Pancreas (tissue), 10 donors: ENCODE results near the gene TMBIM6. TPM values are rescaled to one million over a fixed set of nuclear protein-coding genes. Genes with fewer than 3 reads are reported as not detected.
A peak's percentile ranks its signal among the peaks of the same experiment; 100 is the strongest.

Experiments
- ATAC-seq, 4 donors: fragments of 200-7000 bp; cut with Tn5 transposase; one replicate each; pipeline versions ENCODE4 v1.8.0 to v1.9.1; 2020; ENCODE audit warnings: mild to moderate bottlenecking in 4 of 4, moderate library complexity in 4 of 4
- DNase-seq, 6 donors: peaks; one replicate each; pipeline ENCODE4 v3.0.0-alpha.2; 2020
- FAIRE-seq: peaks from 2 replicates; lab custom pipeline; 2012; peaks lifted over from hg19 to GRCh38; lab: Jason Lieb, UNC
- H3K27ac ChIP-seq, 4 donors: fragments of 200-600 bp; sonication (generic); 1 replicate in 3 of 4; 2 replicates in 1 of 4; pipeline versions ENCODE4 v1.5.0 to v1.8.0; 2020
- H3K27me3 ChIP-seq, 4 donors: fragments of 200-600 bp; one replicate each; pipeline ENCODE4 v1.8.0; 2021
- H3K36me3 ChIP-seq, 3 donors: fragments of 200-600 bp; sonication (generic) in 1 of 3; one replicate each; pipeline versions ENCODE4 v1.5.0 to v1.8.0; 2020 to 2021
- H3K4me1 ChIP-seq, 3 donors: fragments of 200-600 bp; one replicate each; pipeline ENCODE4 v1.8.0; 2021
- H3K4me3 ChIP-seq, 4 donors: fragments of 200-600 bp; sonication (generic) in 2 of 4; one replicate each; pipeline versions ENCODE4 v1.5.0 to v1.8.0; 2020 to 2021
- H3K9me3 ChIP-seq, 4 donors: fragments of 200-600 bp; one replicate each; pipeline ENCODE4 v1.8.0; 2021
- CTCF ChIP-seq, 4 donors: fragments of 200-600 bp; sonication (generic) in 3 of 4; IDR thresholded peaks; one replicate each; pipeline versions ENCODE4 v1.5.0 to v1.8.0; 2021; ENCODE audit warnings: antibody characterized with exemption in 4 of 4
- WGBS, 2 donors: extraction: QIAGEN DNeasy Blood & Tissue Kit; methylation state at CpG; one replicate each; pipeline ENCODE4 v1.1.7; 2013; 5-methylcytosine and 5-hydroxymethylcytosine counted together
- intact Hi-C, 3 donors: fragments of 100-400 bp; cut with DNase I; formaldehyde crosslinking; loops; one replicate each; pipeline versions ENCODE4 v1.11.1 to v1.14.2; 2022
- polyA plus RNA-seq, 2 donors: library from polyadenylated mRNA; stranded (reverse); fragments of 200-250 nt; gene quantifications; one replicate each; pipeline ENCODE4 v1.2.3, GENCODE V29; 2013
- total RNA-seq, 6 donors: library from RNA; stranded (reverse); fragmentation: NEBNext Ultra II Directional in 4 of 6; extraction: Animal tissue kit (Norgen Biotek cat#: 25700) in 4 of 6; gene quantifications; one replicate each; pipeline versions ENCODE4 v1.2.1 to v1.2.4, GENCODE V29; 2021 to 2023
- donor health status: healthy with polysubstance abuse.
- donor health status: DM: no; HTN: no; CAD: no; lungs with moderate emphysema.
- donor health status: DM: no; HTN: no; CAD: no.
- donor health status: control.
- donor health status: control.
- donor health status: Bipolar disorder and iron deficiency.
- donor health status: DM: yes; HTN: yes; CAD: no.
- donor health status: DM: no; HTN: no; CAD: no.
- donor health status: DM: no; HTN: no; CAD: no.
- donor health status: DM: yes; HTN: yes; CAD: no.

The TMBIM6 gene
- total and polyA plus RNA-seq, 8 donors = 71.1 to 367 (median 256) TPM

GRCh38 chr12:49697808-49698207 lies 43.5 kb upstream of the TMBIM6 start:
- 51 to 61% methylated on average over 4 of the region's 4 CpGs for WGBS, 2 donors
- FAIRE-seq (no peak), ATAC-seq (no peak), DNase-seq (no peak)
- Histone ChIP-seq H3K27me3 (no peaks in the 10 kb centered on the region), H3K27ac (no peak overlapping the region), H3K4me1 (peaks cover 0 to 2% (median 0%) of the 10 kb centered on the region in 3 donors), H3K4me3 (no peak overlapping the region), H3K36me3 (no peaks in the 10 kb centered on the region), H3K9me3 (no peaks in the 10 kb centered on the region)
- intact Hi-C loops = no loop called here
- TF ChIP-seq CTCF (IDR thresholded peaks at IDR 0.05) = no peak

- ATAC-seq (peak in 3 of 4 donors; percentile 24 to 70 (median 67)), FAIRE-seq (no peak), DNase-seq (no peak)
- peak overlapping the region in 1 of 4 donors; percentile 25 for H3K27ac ChIP-seq
- 17% methylated on average over 8 of the region's 8 CpGs for WGBS, 2 donors
- intact Hi-C loops = no loop called here
- peaks cover 0 to 2% (median 0%) of the 10 kb centered on the region in 3 donors for H3K4me1 ChIP-seq
- H3K4me3 ChIP-seq = no peak overlapping the region
- H3K9me3 ChIP-seq = no peaks in the 10 kb centered on the region
- no peak for TF ChIP-seq CTCF (IDR thresholded peaks at IDR 0.05)
- no peaks in the 10 kb centered on the region for H3K36me3 ChIP-seq
- no peaks in the 10 kb centered on the region for H3K27me3 ChIP-seq
Measured at GRCh38 chr12:49698619-49699545, 42.5 kb upstream of the TMBIM6 start.

DNA sequence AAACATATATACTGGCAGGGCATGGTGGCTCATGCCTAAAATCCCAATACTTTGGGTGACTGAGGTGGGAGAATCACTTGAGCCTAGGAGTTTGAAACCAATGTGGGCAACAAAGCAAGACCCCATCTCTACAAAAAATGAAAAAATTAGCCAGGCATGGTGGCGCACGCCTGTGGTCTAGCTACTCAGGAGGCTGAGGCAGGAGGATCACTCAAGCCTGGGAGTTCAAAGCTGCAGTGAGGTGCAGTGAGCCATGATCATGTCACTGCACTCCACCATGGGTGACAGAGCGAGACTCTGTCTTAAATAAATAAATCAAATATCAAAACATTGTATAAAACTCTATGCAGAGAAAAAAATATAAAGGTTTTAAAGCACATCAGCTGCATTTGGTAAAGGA lies 39.3 kb upstream of the TMBIM6 start:
- DNase-seq = no peak
- Histone ChIP-seq H3K27me3 (no peaks in the 10 kb centered on the region), H3K27ac (no peak overlapping the region), H3K4me1 (peaks cover 0 to 2% (median 0%) of the 10 kb centered on the region in 3 donors), H3K4me3 (no peak overlapping the region), H3K9me3 (no peaks in the 10 kb centered on the region), H3K36me3 (no peaks in the 10 kb centered on the region)
- intact Hi-C loops = loop anchor here in 1 of 3 donors (10.0 kb wide), 1 partner anchor 57 kb away; no protein-coding TSS in a partner anchor
- TF ChIP-seq CTCF (IDR thresholded peaks at IDR 0.05) = no peak
- no peak for FAIRE-seq
- 86 to 89% methylated on average over 3 of the region's 3 CpGs for WGBS, 2 donors
- ATAC-seq = no peak

GRCh38 chr12:49702676-49703215 lies 38.6 kb upstream of the TMBIM6 start:
- H3K27ac ChIP-seq = no peak overlapping the region
- no peaks in the 10 kb centered on the region for H3K9me3 ChIP-seq
- H3K4me3 ChIP-seq = no peak overlapping the region
- FAIRE-seq (no peak), ATAC-seq (no peak), DNase-seq (no peak)
- H3K27me3 ChIP-seq = no peaks in the 10 kb centered on the region
- intact Hi-C loops = loop anchor here in 1 of 3 donors (10.0 kb wide), 1 partner anchor 58 kb away; no protein-coding TSS in a partner anchor
- TF ChIP-seq CTCF (IDR thresholded peaks at IDR 0.05) = no peak
- H3K4me1 ChIP-seq = peaks cover 0 to 2% (median 0%) of the 10 kb centered on the region in 3 donors
- no peaks in the 10 kb centered on the region for H3K36me3 ChIP-seq
